CD8-positive, alpha-beta memory T cell (primary cell): ENCODE measurements around the gene LSM12. TPM values are rescaled to one million over a fixed set of nuclear protein-coding genes. Genes with fewer than 3 reads are reported as not detected.
A peak's percentile ranks its signal among the peaks of the same experiment; 100 is the strongest.

Source experiments
- CTCF ChIA-PET: fragments of 350-600 bp; sonication (Branson Sonifier 250); formaldehyde crosslinking; loops from one replicate; lab custom pipeline; 2021; ENCODE audit warnings: antibody characterized with exemption; lab: Charles Lee
- POLR2A ChIA-PET: fragments of 350-600 bp; sonication (Branson Sonifier 250); formaldehyde crosslinking; loops from one replicate; lab custom pipeline; 2021; ENCODE audit warnings: antibody characterized with exemption; lab: Charles Lee
- DNase-seq, 5 donors: peaks; one replicate each; pipeline versions ENCODE4 v3.0.0 to v3.0.0-alpha.2; 2020 to 2022; ENCODE audit warnings: mixed read lengths in 1 of 5
- H3K27ac ChIP-seq: one replicate; pipeline ENCODE4 v1.7.0; 2013; ENCODE audit warnings: low read depth, mild to moderate bottlenecking, low read length, moderate library complexity
- H3K27me3 ChIP-seq: 2 replicates; pipeline ENCODE4 v1.7.0; 2013; ENCODE audit warnings: low read length, mild to moderate bottlenecking; ENCODE audit not compliant: insufficient read depth, poor library complexity, severe bottlenecking
- H3K36me3 ChIP-seq: 2 replicates; pipeline ENCODE4 v1.7.0; 2013; ENCODE audit warnings: mild to moderate bottlenecking, low read length, moderate library complexity; ENCODE audit not compliant: insufficient read depth
- H3K4me1 ChIP-seq: 2 replicates; pipeline ENCODE4 v1.7.0; 2013; ENCODE audit warnings: mild to moderate bottlenecking, low read length, moderate library complexity; ENCODE audit not compliant: insufficient read depth
- H3K4me3 ChIP-seq: 2 replicates; pipeline ENCODE4 v1.7.0; 2013; ENCODE audit warnings: mild to moderate bottlenecking, low read length
- H3K9me3 ChIP-seq: 2 replicates; pipeline ENCODE4 v1.7.0; 2013; ENCODE audit warnings: mild to moderate bottlenecking, low read length
- H3K27ac Mint-ChIP-seq, 8 donors: one replicate each; pipeline ENCODE4 v1.8.0; 2020 to 2021; ENCODE audit warnings: mixed read lengths in 8 of 8, mild to moderate bottlenecking in 6 of 8, inconsistent platforms in 3 of 8, moderate library complexity in 3 of 8
- H3K27me3 Mint-ChIP-seq, 2 donors: one replicate each; pipeline ENCODE4 v1.8.0; 2020 to 2021; ENCODE audit warnings: mixed read lengths in 2 of 2, mild to moderate bottlenecking in 1 of 2, moderate library complexity in 1 of 2
- H3K36me3 Mint-ChIP-seq, 3 donors: one replicate each; pipeline ENCODE4 v1.8.0; 2020 to 2021; ENCODE audit warnings: mixed read lengths in 3 of 3, inconsistent platforms in 1 of 3, mild to moderate bottlenecking in 1 of 3
- H3K4me1 Mint-ChIP-seq, 3 donors: one replicate each; pipeline ENCODE4 v1.8.0; 2020 to 2021; ENCODE audit warnings: mixed read lengths in 3 of 3, inconsistent platforms in 1 of 3, mild to moderate bottlenecking in 1 of 3
- H3K4me3 Mint-ChIP-seq, 7 donors: one replicate each; pipeline ENCODE4 v1.8.0; 2020 to 2021; ENCODE audit warnings: mixed read lengths in 7 of 7, mild to moderate bottlenecking in 6 of 7, moderate library complexity in 4 of 7, inconsistent platforms in 2 of 7
- H3K9me3 Mint-ChIP-seq, 5 donors: one replicate each; pipeline ENCODE4 v1.8.0; 2020 to 2022; ENCODE audit warnings: mixed read lengths in 5 of 5, mild to moderate bottlenecking in 3 of 5, moderate library complexity in 2 of 5, inconsistent platforms in 1 of 5
- polyA plus RNA-seq: library from polyadenylated mRNA; unstranded; fragments of 300-500 nt; fragmentation: Illumina TruSeq; gene quantifications from one replicate; pipeline ENCODE4 v1.2.3, GENCODE V29; 2021
- total RNA-seq, 2 experiments: library from RNA; stranded (reverse); gene quantifications; one replicate each; pipeline ENCODE4 v1.2.3, GENCODE V29; 2021

LSM12 gene
- total and polyA plus RNA-seq, 3 experiments from 2014 or later = 79.9 to 81.9 (median 80.7) TPM

DNA sequence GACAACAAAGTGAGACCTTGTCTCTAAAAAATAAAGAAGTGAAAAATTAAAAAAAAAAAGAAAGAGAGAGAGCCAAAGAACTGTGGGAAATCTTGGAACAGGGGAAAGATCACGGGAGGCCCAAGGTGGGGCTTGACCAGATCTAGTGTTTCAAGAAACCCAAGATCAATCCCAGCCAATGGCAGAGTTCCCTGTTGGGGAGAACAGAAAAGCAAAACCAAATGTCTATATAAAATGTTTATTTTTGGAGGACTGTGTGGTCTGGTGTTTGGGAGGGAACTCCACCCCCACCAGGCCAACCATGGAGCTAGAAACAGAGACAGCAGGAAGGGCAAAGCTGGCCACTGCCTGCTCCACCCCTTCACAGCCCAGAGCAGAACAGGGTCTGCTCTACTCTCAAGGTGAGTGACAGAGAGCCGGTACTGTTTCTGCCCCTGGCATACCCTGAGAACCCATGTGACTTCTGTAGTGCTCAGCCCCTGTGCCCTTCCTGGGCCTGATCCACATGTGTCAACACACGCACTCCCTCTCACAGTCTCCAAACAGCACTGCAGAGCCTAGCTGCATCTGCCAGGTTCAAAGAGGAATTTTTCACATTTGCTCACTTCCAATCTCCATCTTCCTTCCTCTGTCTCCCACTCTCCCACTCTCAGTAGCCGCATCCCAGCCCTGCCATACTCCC is 55.4 kb downstream of the LSM12 start:
- H3K36me3 Mint-ChIP-seq = peaks cover 7 to 28% (median 10%) of the 10 kb centered on the region in 3 donors
- POLR2A ChIA-PET = no interaction called here
- CTCF ChIA-PET = interaction anchor here (0.6 to 1.7 kb wide), 3 partner anchors 67 to 214 kb away, joined by 3 to 4 read pairs (median 3); no protein-coding TSS in a partner anchor
- peaks cover 2 to 3% of the 10 kb centered on the region in 2 donors for H3K27me3 Mint-ChIP-seq
- H3K9me3 Mint-ChIP-seq = no peaks in the 10 kb centered on the region
- H3K4me3 Mint-ChIP-seq = peak overlapping the region in 2 of 7 donors; percentile 37 to 38
- peaks cover 23 to 44% (median 34%) of the 10 kb centered on the region in 3 donors for H3K4me1 Mint-ChIP-seq
- peaks cover 33% of the 10 kb centered on the region for H3K4me1 ChIP-seq
- no peaks in the 10 kb centered on the region for H3K36me3 ChIP-seq
- H3K27me3 ChIP-seq = no peaks in the 10 kb centered on the region
- peak overlapping the region in 3 of 8 donors; percentile 35 to 46 (median 38) for H3K27ac Mint-ChIP-seq
- H3K27ac ChIP-seq = no peak overlapping the region
- no peak overlapping the region for H3K4me3 ChIP-seq
- no peaks in the 10 kb centered on the region for H3K9me3 ChIP-seq
- no peak for DNase-seq

DNA sequence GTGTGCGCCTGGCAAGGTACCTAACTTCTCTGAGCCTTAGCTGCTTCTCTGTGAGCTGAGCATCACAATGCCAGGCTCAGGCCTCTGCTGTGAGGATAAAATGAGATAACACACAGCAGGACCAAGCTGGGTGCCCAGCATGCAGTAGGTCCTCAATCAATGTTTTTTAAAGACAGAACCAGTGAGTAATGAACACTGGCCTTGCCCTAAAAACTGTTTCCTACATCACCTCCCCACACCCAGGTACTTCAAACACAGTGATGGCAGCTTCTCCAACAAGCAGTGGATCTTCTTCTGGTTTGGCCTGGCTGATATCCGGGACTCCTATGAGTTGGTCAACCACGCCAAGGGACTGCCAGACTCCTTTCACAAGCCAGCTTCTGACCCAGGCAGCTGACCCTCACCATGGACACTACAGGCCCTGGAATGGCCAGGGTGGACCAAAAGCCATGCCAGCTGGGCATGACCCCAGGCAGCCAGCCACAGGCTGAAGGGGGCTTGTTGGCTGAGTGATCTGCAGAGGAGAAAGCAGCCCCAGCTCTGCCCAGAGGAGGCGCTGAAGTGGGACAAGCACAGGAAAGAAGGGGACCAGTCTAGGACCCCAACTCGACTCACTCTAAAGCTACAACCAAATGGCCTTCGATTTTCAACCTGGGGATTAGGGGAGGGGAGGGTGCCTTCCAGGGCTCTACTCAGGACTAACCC is 58.1 kb downstream of the LSM12 start:
- Mint-ChIP-seq H3K27ac (peak overlapping the region in 5 of 8 donors; percentile 42 to 79 (median 79)), H3K4me3 (peak overlapping the region; percentile 66 to 92 (median 88)), H3K4me1 (peaks cover 19 to 37% (median 23%) of the 10 kb centered on the region in 3 donors), H3K36me3 (peaks cover 4 to 23% (median 10%) of the 10 kb centered on the region in 3 donors), H3K27me3 (peaks cover 4 to 8% of the 10 kb centered on the region in 2 donors), H3K9me3 (no peaks in the 10 kb centered on the region)
- peaks cover 28% of the 10 kb centered on the region for H3K4me1 ChIP-seq
- ChIA-PET CTCF (interaction anchor here (0.8 to 1.5 kb wide), 2 partner anchors 58 to 107 kb away, joined by 3 read pairs; no protein-coding TSS in a partner anchor), POLR2A (no interaction called here)
- H3K27ac ChIP-seq = no peak overlapping the region
- DNase-seq = no peak
- no peaks in the 10 kb centered on the region for H3K9me3 ChIP-seq
- peak overlapping the region; percentile 90 for H3K4me3 ChIP-seq
- H3K27me3 ChIP-seq = no peaks in the 10 kb centered on the region
- no peaks in the 10 kb centered on the region for H3K36me3 ChIP-seq

DNA sequence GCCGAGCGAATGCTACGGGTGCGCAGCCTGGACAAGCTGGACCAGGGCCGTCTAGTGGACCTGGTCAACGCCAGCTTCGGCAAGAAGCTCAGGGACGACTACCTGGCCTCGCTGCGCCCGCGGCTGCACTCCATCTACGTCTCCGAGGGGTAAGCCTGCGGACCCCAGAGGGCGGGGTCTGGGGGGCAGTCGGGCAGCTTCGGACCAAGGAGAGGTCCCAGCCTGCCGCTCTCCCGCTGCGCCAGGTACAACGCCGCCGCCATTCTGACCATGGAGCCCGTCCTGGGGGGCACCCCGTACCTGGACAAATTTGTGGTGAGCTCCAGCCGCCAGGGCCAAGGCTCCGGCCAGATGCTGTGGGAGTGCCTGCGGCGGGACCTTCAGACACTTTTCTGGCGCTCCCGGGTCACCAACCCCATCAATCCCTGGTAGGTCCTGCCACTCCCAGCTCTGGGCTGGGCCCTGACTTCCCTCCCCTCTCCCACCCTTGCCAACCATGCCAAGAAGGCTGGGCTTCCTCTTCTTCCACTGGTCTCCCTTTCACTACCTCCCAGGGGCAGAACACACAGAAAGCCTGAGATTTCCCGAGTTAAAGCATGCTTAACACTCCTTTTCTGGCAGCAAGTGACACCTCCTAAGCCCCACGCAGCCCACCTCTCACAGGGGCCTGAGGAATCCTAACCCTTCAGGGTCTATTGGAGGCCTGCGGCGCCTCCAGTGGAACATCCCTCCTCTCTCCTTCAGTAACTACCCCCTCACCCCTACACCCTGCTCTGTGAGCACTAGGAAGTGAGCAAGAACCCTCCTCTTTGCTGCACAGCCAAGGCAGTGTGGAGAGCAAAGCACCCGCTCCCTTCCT is 58.9 kb downstream of the LSM12 start:
- Histone ChIP-seq H3K4me3 (peak overlapping the region; percentile 90), H3K27me3 (no peaks in the 10 kb centered on the region), H3K9me3 (no peaks in the 10 kb centered on the region), H3K27ac (no peak overlapping the region), H3K36me3 (no peaks in the 10 kb centered on the region), H3K4me1 (peaks cover 28% of the 10 kb centered on the region)
- no peak for DNase-seq
- Mint-ChIP-seq H3K27ac (peak overlapping the region in 7 of 8 donors; percentile 73 to 95 (median 84)), H3K36me3 (peaks cover 4 to 23% (median 10%) of the 10 kb centered on the region in 3 donors), H3K4me1 (peaks cover 19 to 33% (median 20%) of the 10 kb centered on the region in 3 donors), H3K4me3 (peak overlapping the region; percentile 88 to 97 (median 91)), H3K27me3 (peaks cover 4 to 8% of the 10 kb centered on the region in 2 donors), H3K9me3 (no peaks in the 10 kb centered on the region)
- CTCF ChIA-PET = interaction anchor here (1.5 to 1.8 kb wide), 2 partner anchors 10 to 108 kb away, joined by 3 read pairs; no protein-coding TSS in a partner anchor
- POLR2A ChIA-PET = interaction anchor here (0.5 kb wide), 1 partner anchor 12 kb away, joined by 8 read pairs; no protein-coding TSS in a partner anchor

DNA sequence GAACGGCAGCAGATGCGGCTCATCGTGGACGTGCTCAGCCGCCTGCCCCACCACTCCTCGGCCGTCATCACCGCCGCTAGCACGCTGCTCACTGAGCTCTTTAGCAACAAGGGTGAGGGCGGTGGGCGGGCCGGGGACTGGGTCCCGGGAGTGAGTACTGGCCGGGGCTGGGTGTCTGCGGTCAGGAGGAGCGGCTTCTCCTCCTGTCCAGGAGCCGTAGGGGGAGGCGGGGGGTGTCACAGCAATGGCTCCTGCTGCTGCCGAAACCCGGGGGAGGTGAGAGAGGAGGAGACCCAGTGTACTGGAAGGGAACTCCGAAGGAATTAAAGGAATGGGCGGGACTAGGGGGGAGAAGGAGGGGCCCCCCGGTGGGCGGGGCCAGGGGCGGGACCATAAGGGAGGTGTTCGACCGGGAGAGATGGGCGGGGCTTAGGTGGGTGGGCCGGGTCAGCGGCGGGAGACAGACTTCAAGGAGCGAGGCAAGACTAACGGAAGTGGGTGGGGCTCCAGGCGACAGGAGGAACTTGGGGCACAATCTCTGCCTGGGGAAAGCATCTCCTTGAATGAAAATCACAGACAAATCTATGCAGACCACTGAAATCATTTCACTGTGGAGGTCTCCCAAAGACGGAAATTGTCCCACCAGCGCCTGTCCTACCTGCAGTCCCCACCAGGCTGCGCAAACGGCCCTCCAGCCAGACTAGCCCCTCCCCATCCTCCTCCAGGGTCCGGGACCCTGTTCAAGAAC is 59.7 kb downstream of the LSM12 start:
- H3K27ac Mint-ChIP-seq = peak overlapping the region; percentile 72 to 95 (median 84)
- H3K4me1 Mint-ChIP-seq = peaks cover 19 to 33% (median 20%) of the 10 kb centered on the region in 3 donors
- peak; percentile 84 to 99 (median 98) for DNase-seq
- Histone ChIP-seq H3K27ac (peak overlapping the region; percentile 16), H3K4me1 (peaks cover 28% of the 10 kb centered on the region), H3K27me3 (no peaks in the 10 kb centered on the region), H3K9me3 (no peaks in the 10 kb centered on the region), H3K4me3 (peak overlapping the region; percentile 90), H3K36me3 (no peaks in the 10 kb centered on the region)
- no peaks in the 10 kb centered on the region for H3K9me3 Mint-ChIP-seq
- CTCF ChIA-PET = interaction anchor here (1.8 kb wide), 1 partner anchor 9 kb away, joined by 3 read pairs; no protein-coding TSS in a partner anchor
- POLR2A ChIA-PET = interaction anchor here (0.5 to 1.2 kb wide), 4 partner anchors 8 to 178 kb away, joined by 3 to 8 read pairs (median 5); partner anchors contain the start of gene TMEM101
- H3K27me3 Mint-ChIP-seq = peaks cover 4 to 8% of the 10 kb centered on the region in 2 donors
- H3K4me3 Mint-ChIP-seq = peak overlapping the region; percentile 88 to 97 (median 91)
- peaks cover 4 to 20% (median 10%) of the 10 kb centered on the region in 3 donors for H3K36me3 Mint-ChIP-seq

DNA sequence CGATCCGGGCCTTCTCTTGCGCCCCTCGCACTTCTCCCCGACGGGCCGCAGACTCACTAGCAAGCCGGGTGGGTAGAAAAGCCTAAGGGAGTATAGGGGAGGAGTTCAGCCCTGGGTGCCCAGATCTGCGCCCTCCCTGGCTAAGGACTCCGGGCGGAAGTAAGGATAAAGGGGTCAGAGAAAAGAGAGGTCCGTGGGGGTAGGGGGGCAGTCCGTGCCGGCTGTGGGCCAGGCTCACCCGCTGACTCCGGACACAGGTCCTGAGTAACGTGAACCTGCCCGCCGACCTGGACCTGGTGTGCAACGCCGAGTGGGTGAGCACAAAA is 60.2 kb downstream of the LSM12 start:
- CTCF ChIA-PET = interaction anchor here (1.8 kb wide), 1 partner anchor 8 kb away, joined by 3 read pairs; no protein-coding TSS in a partner anchor
- Histone ChIP-seq H3K27me3 (no peaks in the 10 kb centered on the region), H3K4me1 (peaks cover 28% of the 10 kb centered on the region), H3K4me3 (peak overlapping the region; percentile 90), H3K9me3 (no peaks in the 10 kb centered on the region), H3K36me3 (no peaks in the 10 kb centered on the region), H3K27ac (peak overlapping the region; percentile 16)
- peak in 2 of 5 donors; percentile 28 to 29 for DNase-seq
- H3K36me3 Mint-ChIP-seq = peaks cover 0 to 15% (median 6%) of the 10 kb centered on the region in 3 donors
- no peaks in the 10 kb centered on the region for H3K9me3 Mint-ChIP-seq
- POLR2A ChIA-PET = interaction anchor here (0.6 to 1.2 kb wide), 2 partner anchors 9 to 179 kb away, joined by 4 to 6 read pairs; partner anchors contain the start of gene TMEM101
- peaks cover 4 to 8% of the 10 kb centered on the region in 2 donors for H3K27me3 Mint-ChIP-seq
- H3K27ac Mint-ChIP-seq = peak overlapping the region in 6 of 8 donors; percentile 0 to 88 (median 72)
- H3K4me1 Mint-ChIP-seq = peaks cover 19 to 33% (median 20%) of the 10 kb centered on the region in 3 donors
- peak overlapping the region; percentile 88 to 97 (median 91) for H3K4me3 Mint-ChIP-seq

DNA sequence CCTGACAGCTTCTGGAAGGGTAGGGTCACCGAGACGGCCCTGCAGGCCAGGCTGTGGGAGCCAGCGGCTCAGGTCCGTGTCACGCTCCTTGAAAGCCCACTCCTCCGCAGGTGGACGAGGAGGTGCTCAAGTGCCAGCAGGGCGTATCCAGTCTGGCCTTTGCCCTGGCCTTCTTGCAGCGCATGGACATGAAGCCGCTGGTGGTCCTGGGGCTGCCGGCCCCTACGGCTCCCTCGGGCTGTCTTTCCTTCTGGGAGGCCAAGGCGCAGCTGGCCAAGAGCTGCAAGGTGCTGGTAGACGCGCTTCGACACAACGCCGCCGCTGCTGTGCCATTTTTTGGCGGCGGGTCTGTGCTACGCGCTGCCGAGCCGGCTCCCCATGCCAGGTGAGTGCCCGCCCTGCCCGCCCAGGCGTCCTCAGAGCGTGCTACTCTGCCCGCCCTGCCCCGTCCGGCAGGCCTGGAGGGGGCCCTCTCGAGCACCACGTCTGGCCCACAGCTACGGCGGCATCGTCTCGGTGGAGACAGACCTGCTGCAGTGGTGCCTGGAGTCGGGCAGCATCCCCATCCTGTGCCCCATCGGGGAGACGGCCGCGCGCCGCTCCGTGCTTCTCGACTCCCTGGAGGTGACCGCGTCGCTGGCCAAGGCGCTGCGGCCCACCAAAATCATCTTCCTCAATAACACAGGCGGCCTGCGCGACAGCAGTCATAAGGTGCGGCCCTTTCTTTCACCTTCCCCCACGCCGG is 60.8 kb downstream of the LSM12 start:
- Mint-ChIP-seq H3K4me3 (peak overlapping the region; percentile 88 to 97 (median 91)), H3K36me3 (peaks cover 0 to 13% (median 4%) of the 10 kb centered on the region in 3 donors), H3K9me3 (no peaks in the 10 kb centered on the region), H3K27me3 (peaks cover 4 to 8% of the 10 kb centered on the region in 2 donors), H3K27ac (peak overlapping the region in 5 of 8 donors; percentile 62 to 88 (median 72)), H3K4me1 (peaks cover 19 to 33% (median 20%) of the 10 kb centered on the region in 3 donors)
- H3K9me3 ChIP-seq = no peaks in the 10 kb centered on the region
- H3K27me3 ChIP-seq = no peaks in the 10 kb centered on the region
- peak overlapping the region; percentile 16 for H3K27ac ChIP-seq
- POLR2A ChIA-PET = interaction anchor here (0.6 to 1.2 kb wide), 3 partner anchors 9 to 179 kb away, joined by 3 to 6 read pairs (median 4); partner anchors contain the start of gene TMEM101
- H3K4me1 ChIP-seq = peaks cover 28% of the 10 kb centered on the region
- CTCF ChIA-PET = interaction anchor here (1.0 to 1.8 kb wide), 3 partner anchors 8 to 340 kb away, joined by 3 to 4 read pairs (median 3); partner anchors contain the start of gene GRN
- peak in 4 of 5 donors; percentile 29 to 62 (median 36) for DNase-seq
- no peaks in the 10 kb centered on the region for H3K36me3 ChIP-seq
- peak overlapping the region; percentile 90 for H3K4me3 ChIP-seq
